Colon (tissue), 2 donors: Measurements from ENCODE around the gene ZNF629.

Source experiments
- FAIRE-seq: peaks from 2 replicates; lab custom pipeline; 2012; peaks lifted over from hg19 to GRCh38; lab: Jason Lieb, UNC
- donor health status: control.
- donor health status: control.

Gene ZNF629

DNA sequence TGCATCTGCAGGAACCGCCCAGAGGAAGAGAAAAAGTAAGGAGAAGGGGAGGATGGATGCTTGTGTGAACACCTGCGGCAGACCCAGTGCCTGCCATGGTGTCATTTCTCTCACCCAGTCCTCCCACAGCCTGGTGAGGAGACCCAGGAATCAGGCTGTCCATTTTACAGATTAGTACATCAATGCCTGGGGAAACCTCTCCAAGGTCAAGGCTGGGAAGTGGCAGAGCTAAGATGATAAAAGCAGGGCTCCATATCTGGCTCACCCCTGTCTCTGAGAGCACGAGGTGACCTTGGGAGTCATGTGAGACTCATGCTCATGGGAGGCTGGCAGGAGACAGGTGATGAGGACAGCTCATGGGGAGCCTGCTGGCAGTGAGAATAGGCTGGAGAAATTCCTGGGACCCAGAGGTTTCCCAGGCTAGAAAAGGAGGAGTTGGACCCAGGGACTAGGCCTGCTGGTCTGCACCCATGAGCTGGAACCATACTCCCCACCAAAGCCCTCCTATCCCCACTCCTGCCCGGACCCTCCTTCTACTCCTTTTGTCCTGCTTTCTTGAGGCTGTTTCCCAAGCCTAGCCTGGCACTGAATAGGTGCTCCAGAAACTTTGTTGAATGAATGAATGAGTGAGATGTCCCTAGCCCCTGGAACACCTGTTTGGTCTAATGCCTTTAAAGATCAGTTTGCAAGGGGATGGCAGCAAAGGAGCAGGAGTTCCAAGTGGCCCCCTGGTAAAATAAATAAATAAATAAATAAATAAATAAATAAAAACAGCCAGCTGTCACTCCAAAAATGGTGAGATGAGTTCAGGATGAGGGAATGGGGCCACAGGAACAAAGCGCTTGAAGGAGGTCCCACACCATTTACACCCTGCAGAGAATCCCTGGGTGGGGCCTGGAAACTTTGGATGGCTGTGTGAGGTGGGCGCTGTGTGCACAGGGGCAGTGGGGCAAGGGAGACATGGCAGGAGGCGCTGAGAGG, 1.6 kb downstream of the ZNF629 start:
- no peak for FAIRE-seq

GRCh38 chr16:30784215-30784614, 2.8 kb downstream of the ZNF629 start:
- FAIRE-seq = no peak

DNA sequence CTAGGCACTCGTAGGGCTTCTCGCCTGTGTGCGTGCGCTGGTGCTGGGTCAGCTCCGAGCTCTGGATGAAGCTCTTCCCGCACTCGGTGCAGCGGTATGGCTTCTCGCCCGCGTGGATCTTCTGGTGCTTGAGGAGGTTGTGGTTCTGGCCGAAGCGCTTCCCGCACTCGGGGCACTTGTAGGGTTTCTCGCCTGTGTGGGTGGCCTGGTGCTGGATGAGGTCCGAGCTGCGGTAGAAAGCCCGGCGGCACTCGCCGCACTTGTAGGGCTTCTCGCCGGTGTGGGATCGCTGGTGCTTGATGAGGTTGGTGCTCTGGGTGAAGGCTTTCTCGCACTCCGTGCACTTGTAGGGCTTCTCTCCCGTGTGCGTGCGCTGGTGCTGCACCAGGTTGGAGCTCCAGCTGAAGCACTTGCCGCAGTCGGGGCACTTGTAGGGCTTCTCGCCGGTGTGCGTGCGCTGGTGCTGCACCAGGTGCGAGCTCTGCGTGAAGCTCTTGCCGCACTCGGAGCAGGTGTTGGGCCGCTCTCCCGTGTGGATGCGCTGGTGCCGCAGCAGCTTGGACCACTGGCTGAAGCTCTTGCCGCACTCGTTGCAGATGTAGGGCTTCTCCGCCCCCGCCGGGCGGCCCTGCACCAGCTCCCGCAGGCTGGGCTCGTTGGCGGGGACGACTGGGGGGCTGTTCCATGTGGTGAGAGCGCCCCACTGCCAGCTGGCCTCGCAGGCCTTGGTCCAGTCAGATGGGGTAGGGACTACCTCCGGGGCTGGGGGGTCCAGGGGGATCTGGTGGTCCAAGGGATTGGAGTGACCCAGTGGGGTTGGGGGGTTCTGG, 3.5 kb downstream of the ZNF629 start:
- FAIRE-seq = no peak

DNA sequence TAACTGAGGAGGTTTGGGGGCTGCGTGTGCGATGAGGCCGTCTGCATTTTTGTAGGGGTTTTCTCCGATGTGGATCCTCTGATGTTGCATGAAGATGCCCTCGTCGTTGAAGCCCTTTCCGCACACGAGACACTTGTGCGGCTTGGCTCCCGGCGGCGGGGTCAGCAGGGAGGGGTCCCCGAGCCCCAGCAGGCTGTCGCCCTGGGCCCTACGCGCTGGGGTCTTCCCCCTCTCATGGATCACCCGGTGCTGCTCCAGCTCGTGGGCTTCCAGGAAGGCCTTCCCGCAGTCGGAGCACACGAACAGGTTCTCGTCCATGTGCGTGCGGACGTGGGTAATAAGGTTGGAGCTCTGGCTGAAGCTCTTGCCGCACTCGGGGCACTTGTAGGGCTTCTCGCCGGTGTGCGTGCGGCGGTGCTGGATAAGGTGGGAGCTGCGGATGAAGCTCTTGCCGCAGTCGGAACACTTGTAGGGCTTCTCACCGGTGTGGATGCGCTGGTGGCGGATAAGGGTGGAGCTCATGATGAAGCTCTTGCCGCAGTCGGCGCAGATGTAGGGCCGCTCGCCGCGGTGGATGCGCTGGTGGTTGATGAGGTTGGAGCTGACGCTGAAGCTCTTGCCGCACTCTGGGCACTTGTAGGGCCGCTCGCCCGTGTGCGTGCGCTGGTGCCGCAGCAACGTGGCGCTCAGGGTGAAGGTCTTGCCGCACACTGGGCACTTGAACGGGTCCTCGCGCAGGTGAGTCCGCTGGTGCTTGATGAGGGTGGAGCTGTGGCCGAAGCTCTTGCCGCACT, 4.3 kb downstream of the ZNF629 start:
- no peak for FAIRE-seq

DNA sequence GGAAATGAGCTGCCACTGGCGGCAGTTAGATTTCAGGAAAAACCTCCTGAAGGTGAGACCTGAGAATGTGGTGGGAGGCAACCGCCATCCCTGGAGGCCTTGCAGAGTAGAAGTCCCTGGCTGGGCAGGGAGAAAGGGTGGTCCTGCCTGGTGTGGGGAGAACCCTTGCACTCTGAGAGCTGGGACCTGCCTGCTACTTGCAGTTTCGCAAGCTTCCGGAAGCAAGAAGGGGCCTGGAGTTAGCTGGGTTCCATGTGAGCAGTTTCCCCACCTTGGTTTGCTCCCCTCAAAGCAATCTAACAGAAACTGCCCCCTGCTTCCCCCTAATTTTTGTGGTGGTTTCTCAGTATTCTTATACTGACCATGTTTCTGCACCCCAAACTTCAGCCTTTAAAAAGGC, 6.5 kb downstream of the ZNF629 start:
- FAIRE-seq = no peak

GRCh38 chr16:30780021-30780420, 7.0 kb downstream of the ZNF629 start:
- FAIRE-seq = no peak

- no peak for FAIRE-seq
Observed at GRCh38 chr16:30779596-30779995, 7.4 kb downstream of the ZNF629 start.

DNA sequence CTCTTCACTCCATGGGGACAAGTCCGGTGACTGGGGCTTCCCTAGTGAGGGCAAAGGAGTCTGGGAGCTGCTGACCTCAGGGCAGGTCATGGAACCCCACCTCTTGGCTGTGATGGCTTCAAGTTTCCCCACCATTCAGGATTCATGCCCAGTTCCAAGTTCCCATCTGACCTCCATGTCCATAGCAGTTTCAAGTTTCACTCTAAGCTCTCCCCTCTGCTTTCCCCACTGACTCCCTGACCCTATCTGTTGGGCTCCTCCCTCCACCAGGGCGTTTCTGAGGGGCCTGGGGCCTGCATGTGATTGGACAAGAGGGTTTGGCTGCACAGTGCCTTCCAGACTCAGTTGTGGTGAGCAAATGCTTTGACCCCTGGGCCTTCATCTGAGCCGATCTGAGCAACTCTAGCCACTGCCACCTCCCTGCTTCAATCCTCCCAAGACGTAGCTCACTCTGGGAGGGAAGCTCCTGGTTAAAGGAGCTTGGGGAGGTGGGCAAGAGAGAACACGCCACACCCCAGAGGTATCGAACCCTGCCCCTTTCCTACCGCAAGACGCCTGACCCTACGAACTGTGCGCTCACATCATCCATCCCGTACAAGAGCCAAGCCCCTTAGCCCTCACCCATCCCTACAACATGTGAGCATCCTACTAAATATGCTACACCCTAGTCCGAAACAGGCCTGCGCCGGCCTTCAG, 8.3 kb downstream of the ZNF629 start:
- no peak for FAIRE-seq

DNA sequence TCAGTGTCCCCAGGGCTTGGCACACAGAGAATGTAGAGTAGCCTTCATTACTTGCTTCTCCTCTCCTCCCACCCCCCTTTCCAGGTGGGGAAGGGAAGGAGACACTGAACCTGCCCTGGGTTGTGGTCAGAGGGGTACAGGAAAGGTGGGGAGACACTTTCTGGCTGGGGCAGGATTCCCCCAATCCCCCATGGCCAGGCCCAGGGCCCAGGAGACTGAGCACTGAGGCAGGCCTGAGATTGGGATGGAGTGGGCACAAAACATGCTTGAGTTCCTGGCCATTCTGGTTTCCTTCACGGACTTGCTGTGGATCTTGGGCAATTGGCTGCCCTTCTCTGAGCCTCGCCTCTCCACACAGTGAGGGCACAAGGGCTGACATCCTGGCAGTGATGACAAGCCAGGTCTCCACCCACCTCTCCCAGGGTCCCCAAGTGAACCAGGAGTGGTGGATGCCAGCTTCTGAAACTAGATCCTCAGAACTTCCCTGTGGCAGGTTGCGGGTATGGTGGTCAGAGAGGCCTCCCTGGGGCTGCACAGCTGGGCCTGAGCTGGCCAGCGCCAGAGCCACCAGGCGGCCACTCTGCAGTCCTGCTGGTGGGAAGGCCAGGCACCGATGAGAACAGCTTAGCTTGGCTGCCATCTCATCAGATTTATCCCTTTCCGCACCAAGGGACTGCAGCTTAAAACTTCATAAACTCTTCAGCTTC, 9.3 kb downstream of the ZNF629 start:
- FAIRE-seq = no peak

- FAIRE-seq = no peak
Observed at GRCh38 chr16:30775392-30776188, 11.4 kb downstream of the ZNF629 start.

DNA sequence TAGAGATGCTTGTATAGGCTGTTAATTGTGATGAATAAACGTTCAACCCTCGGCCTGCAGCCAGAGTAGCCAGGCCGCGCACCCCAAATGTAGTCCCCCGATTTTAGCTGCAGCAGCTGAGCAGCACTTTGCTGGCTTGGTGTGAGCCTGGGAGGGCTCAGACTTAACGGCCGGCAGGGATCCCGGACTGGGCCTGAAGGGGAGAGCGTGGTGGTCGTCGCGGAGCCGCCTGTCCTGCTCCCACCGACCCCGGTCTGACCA, 11.9 kb downstream of the ZNF629 start:
- no peak for FAIRE-seq

GRCh38 chr16:30774367-30775130, 12.5 kb downstream of the ZNF629 start:
- FAIRE-seq = no peak

DNA sequence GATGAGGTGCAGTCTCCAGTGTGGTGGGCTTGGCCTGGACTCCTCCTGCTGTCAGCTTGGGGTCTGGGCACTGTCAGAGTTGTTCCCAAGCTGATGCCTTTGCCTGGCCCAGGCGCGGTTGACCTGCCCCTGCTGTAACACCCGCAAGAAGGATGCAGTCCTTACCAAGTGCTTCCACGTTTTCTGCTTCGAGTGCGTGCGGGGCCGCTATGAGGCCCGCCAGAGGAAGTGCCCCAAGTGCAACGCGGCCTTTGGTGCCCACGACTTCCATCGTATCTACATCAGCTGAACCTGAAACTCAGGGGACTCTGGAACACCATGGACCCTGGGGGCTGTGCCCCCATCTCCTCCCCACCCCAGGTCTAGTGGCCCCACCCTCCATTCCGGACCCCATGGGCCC, 13.2 kb downstream of the ZNF629 start:
- no peak for FAIRE-seq

- no peak for FAIRE-seq
Observed at GRCh38 chr16:30771726-30772125, 15.3 kb downstream of the ZNF629 start.

- no peak for FAIRE-seq
Observed at GRCh38 chr16:30769379-30770089, 17.5 kb downstream of the ZNF629 start.

GRCh38 chr16:30768583-30769181, 18.3 kb downstream of the ZNF629 start:
- FAIRE-seq = no peak

DNA sequence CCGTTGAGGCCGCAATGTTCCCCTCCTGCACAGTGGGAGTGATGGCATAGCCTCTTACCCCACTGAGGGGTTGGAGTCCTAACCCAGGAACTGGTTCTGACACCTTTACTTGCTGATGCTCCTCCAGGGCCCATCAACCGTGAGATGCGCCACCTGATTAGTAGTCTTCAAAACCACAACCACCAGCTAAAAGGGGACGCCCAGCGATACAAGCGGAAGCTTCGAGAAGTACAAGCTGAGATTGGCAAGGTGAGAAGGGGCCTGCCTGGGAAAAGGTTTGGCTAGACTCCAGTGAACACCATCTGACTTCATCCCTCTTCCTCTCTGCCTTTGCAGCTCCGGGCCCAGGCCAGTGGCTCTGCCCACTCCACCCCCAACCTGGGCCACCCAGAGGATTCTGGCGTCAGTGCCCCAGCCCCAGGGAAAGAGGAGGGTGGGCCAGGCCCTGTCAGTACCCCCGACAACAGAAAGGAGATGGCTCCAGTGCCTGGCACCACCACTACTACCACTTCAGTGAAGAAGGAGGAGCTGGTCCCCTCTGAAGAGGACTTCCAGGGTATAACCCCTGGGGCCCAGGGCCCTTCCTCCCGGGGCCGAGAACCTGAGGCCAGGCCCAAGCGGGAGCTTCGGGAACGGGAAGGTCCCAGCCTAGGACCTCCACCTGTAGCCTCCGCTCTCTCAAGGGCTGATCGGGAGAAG, 19.1 kb downstream of the ZNF629 start:
- FAIRE-seq = no peak

GRCh38 chr16:30766933-30767284, 20.1 kb downstream of the ZNF629 start:
- no peak for FAIRE-seq
